Measurements from ENCODE around the gene OTOA. TPM values are rescaled to one million over a fixed set of nuclear protein-coding genes. Genes with fewer than 3 reads are reported as not detected.

OTOA gene
- total RNA-seq, 1 donor from 2014 or later, result 0.11 TPM

DNA sequence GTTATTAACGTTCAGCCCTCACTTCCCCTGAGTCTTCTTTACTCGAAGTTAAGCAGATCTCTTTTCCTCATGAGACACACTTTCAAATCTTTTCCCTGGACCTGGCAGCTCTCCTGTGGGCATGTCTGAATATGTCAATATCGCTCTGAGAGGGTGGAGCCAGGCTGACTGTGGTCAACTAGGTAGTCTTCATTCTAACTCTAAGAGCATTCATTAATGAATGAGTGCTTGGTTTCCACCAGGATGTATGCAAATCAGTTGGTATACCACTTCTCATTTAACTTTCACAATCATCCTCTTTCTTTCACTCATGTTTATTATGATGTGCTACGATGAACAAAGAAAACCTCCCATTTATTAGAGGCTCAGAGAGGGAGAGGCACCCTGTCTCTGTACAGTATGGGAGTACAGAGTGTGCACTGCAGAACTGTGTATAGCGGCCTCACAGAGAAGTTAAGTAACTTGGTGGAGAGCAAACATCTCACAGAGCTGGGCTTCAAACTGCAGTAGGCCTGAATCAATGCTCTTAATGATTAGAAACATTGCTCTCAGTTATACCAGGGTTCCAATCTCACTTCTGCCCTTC, 39.9 kb downstream of the OTOA start:
- no peaks in the 10 kb centered on the region for H3K4me1 ChIP-seq (ENCODE audit: insufficient read depth, low read length)
- H3K4me1 Mint-ChIP-seq (ENCODE audit: low read depth, unreplicated experiment), result no peaks in the 10 kb centered on the region
- H4K20me1 ChIP-seq (ENCODE audit: insufficient read depth, low read length), result no peaks in the 10 kb centered on the region
- H3K36me3 Mint-ChIP-seq (ENCODE audit: low read depth, unreplicated experiment), result no peaks in the 10 kb centered on the region
- H3K27me3 ChIP-seq (ENCODE audit: insufficient read depth, low read length), result peaks cover 2% of the 10 kb centered on the region
- H3K36me3 ChIP-seq (ENCODE audit: insufficient read depth, low read length), result no peaks in the 10 kb centered on the region
- FAIRE-seq, result no peak
- no peaks in the 10 kb centered on the region for H3K9me3 ChIP-seq (ENCODE audit: insufficient read depth, low read depth, low read length)
- H3K27ac Mint-ChIP-seq (ENCODE audit: unreplicated experiment), result no peak overlapping the region
- no peak overlapping the region for H3K9ac ChIP-seq (ENCODE audit: low read length)
- H3K79me2 ChIP-seq (ENCODE audit: insufficient read depth, low read length), result no peaks in the 10 kb centered on the region
- no peak for DNase-seq (ENCODE audit: low read depth)
- no peak overlapping the region for H3K4me2 ChIP-seq (ENCODE audit: low read length)
- peaks cover 2% of the 10 kb centered on the region for H3K27me3 Mint-ChIP-seq (ENCODE audit: low read depth, unreplicated experiment)
- TF ChIP-seq, protein P1, sequence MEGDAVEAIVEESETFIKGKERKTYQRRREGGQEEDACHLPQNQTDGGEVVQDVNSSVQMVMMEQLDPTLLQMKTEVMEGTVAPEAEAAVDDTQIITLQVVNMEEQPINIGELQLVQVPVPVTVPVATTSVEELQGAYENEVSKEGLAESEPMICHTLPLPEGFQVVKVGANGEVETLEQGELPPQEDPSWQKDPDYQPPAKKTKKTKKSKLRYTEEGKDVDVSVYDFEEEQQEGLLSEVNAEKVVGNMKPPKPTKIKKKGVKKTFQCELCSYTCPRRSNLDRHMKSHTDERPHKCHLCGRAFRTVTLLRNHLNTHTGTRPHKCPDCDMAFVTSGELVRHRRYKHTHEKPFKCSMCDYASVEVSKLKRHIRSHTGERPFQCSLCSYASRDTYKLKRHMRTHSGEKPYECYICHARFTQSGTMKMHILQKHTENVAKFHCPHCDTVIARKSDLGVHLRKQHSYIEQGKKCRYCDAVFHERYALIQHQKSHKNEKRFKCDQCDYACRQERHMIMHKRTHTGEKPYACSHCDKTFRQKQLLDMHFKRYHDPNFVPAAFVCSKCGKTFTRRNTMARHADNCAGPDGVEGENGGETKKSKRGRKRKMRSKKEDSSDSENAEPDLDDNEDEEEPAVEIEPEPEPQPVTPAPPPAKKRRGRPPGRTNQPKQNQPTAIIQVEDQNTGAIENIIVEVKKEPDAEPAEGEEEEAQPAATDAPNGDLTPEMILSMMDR (IDR thresholded peaks at IDR 0.05; ENCODE audit: insufficient read depth, low read depth, low read length), result no peak
- TF ChIP-seq EZH2 (IDR thresholded peaks at IDR 0.05; ENCODE audit: insufficient read depth, low read length), result no peak
- no peak overlapping the region for H3K4me3 ChIP-seq (ENCODE audit: insufficient read depth, low read depth, low read length)
- H3K27ac ChIP-seq (ENCODE audit: low read depth, low read length), result no peak overlapping the region
- H3K4me3 Mint-ChIP-seq (ENCODE audit: unreplicated experiment), result no peak overlapping the region
- no peaks in the 10 kb centered on the region for H3K9me3 Mint-ChIP-seq (ENCODE audit: unreplicated experiment)
- no peak overlapping the region for H2AFZ ChIP-seq (ENCODE audit: low read depth, low read length)

GRCh38 chr16:21704266-21704665, 40.5 kb downstream of the OTOA start:
- Histone ChIP-seq H2AFZ (ENCODE audit: low read depth, low read length) (no peak overlapping the region), H3K4me3 (ENCODE audit: insufficient read depth, low read depth, low read length) (no peak overlapping the region), H3K27ac (ENCODE audit: low read depth, low read length) (no peak overlapping the region), H3K4me1 (ENCODE audit: insufficient read depth, low read length) (no peaks in the 10 kb centered on the region), H3K79me2 (ENCODE audit: insufficient read depth, low read length) (no peaks in the 10 kb centered on the region), H3K9ac (ENCODE audit: low read length) (no peak overlapping the region), H3K4me2 (ENCODE audit: low read length) (no peak overlapping the region), H3K27me3 (ENCODE audit: insufficient read depth, low read length) (peaks cover 2% of the 10 kb centered on the region), H3K9me3 (ENCODE audit: insufficient read depth, low read depth, low read length) (no peaks in the 10 kb centered on the region), H3K36me3 (ENCODE audit: insufficient read depth, low read length) (no peaks in the 10 kb centered on the region), H4K20me1 (ENCODE audit: insufficient read depth, low read length) (no peaks in the 10 kb centered on the region)
- Mint-ChIP-seq H3K27me3 (ENCODE audit: low read depth, unreplicated experiment) (peaks cover 2% of the 10 kb centered on the region), H3K27ac (ENCODE audit: unreplicated experiment) (no peak overlapping the region), H3K4me3 (ENCODE audit: unreplicated experiment) (no peak overlapping the region), H3K9me3 (ENCODE audit: unreplicated experiment) (no peaks in the 10 kb centered on the region), H3K36me3 (ENCODE audit: low read depth, unreplicated experiment) (no peaks in the 10 kb centered on the region), H3K4me1 (ENCODE audit: low read depth, unreplicated experiment) (no peaks in the 10 kb centered on the region)
- DNase-seq (ENCODE audit: low read depth) (no peak), FAIRE-seq (no peak)
- TF ChIP-seq, protein P1 (IDR thresholded peaks at IDR 0.05; ENCODE audit: insufficient read depth, low read depth, low read length), result no peak
- no peak for TF ChIP-seq EZH2 (IDR thresholded peaks at IDR 0.05; ENCODE audit: insufficient read depth, low read length)

DNA sequence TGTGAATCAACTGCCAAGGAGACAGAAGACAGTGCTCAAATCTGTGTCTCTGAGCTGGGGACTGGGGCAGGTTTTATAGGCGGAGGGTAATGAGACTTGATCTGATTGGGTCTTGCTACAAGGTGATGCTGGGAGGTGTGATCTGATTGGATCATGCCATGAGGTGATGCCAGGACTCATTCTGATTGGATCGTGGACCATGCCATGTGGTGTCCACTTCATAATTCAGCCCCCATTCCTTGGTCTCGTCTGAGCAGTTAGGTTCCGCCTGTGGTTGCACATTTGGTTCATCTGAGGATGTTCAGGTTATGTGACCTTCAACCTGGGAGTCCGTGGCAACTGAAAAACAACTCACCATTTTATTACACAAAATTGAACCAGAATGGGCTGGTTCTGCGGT, 41.0 kb downstream of the OTOA start:
- Mint-ChIP-seq H3K27me3 (ENCODE audit: low read depth, unreplicated experiment) (peaks cover 2% of the 10 kb centered on the region), H3K9me3 (ENCODE audit: unreplicated experiment) (no peaks in the 10 kb centered on the region), H3K36me3 (ENCODE audit: low read depth, unreplicated experiment) (no peaks in the 10 kb centered on the region), H3K27ac (ENCODE audit: unreplicated experiment) (no peak overlapping the region), H3K4me3 (ENCODE audit: unreplicated experiment) (no peak overlapping the region), H3K4me1 (ENCODE audit: low read depth, unreplicated experiment) (no peaks in the 10 kb centered on the region)
- Histone ChIP-seq H2AFZ (ENCODE audit: low read depth, low read length) (no peak overlapping the region), H3K4me1 (ENCODE audit: insufficient read depth, low read length) (no peaks in the 10 kb centered on the region), H3K4me3 (ENCODE audit: insufficient read depth, low read depth, low read length) (no peak overlapping the region), H3K79me2 (ENCODE audit: insufficient read depth, low read length) (no peaks in the 10 kb centered on the region), H3K4me2 (ENCODE audit: low read length) (no peak overlapping the region), H3K9me3 (ENCODE audit: insufficient read depth, low read depth, low read length) (no peaks in the 10 kb centered on the region), H3K36me3 (ENCODE audit: insufficient read depth, low read length) (no peaks in the 10 kb centered on the region), H3K9ac (ENCODE audit: low read length) (no peak overlapping the region), H3K27ac (ENCODE audit: low read depth, low read length) (no peak overlapping the region), H4K20me1 (ENCODE audit: insufficient read depth, low read length) (no peaks in the 10 kb centered on the region), H3K27me3 (ENCODE audit: insufficient read depth, low read length) (peaks cover 2% of the 10 kb centered on the region)
- no peak for TF ChIP-seq EZH2 (IDR thresholded peaks at IDR 0.05; ENCODE audit: insufficient read depth, low read length)
- TF ChIP-seq, protein P1 (IDR thresholded peaks at IDR 0.05; ENCODE audit: insufficient read depth, low read depth, low read length), result no peak
- DNase-seq (ENCODE audit: low read depth) (no peak), FAIRE-seq (no peak)

Data from astrocyte (in vitro differentiated cells and primary cell).